Effector memory CD4-positive, alpha-beta T cell (primary cell): ENCODE data around the gene FUBP3.

Source experiments
- DNase-seq, 3 donors: peaks; one replicate each; pipeline ENCODE4 v3.0.0-alpha.2; 2020
- H3K27ac ChIP-seq: 2 replicates; pipeline ENCODE4 v1.7.0; 2013; ENCODE audit warnings: mild to moderate bottlenecking, low read length, moderate library complexity; ENCODE audit not compliant: insufficient read depth, poor library complexity, severe bottlenecking
- H3K27me3 ChIP-seq: replicated peaks from 2 replicates; pipeline ENCODE4 v1.7.0; 2013; ENCODE audit warnings: mild to moderate bottlenecking, low read length; ENCODE audit not compliant: insufficient read depth, control insufficient read depth, poor library complexity, severe bottlenecking
- H3K36me3 ChIP-seq: 2 replicates; pipeline ENCODE4 v1.7.0; 2013; ENCODE audit warnings: mild to moderate bottlenecking, low read length, moderate library complexity; ENCODE audit not compliant: control insufficient read depth, insufficient read depth
- H3K4me1 ChIP-seq: 2 replicates; pipeline ENCODE4 v1.7.0; 2013; ENCODE audit warnings: low read length, mild to moderate bottlenecking; ENCODE audit not compliant: control insufficient read depth, insufficient read depth, poor library complexity, severe bottlenecking
- H3K4me3 ChIP-seq: 2 replicates; pipeline ENCODE4 v1.7.0; 2013; ENCODE audit warnings: low read length, low read depth, mild to moderate bottlenecking; ENCODE audit not compliant: insufficient read depth, poor library complexity, severe bottlenecking
- H3K9me3 ChIP-seq: 2 replicates; pipeline ENCODE4 v1.7.0; 2013; ENCODE audit warnings: mild to moderate bottlenecking, low read length, moderate library complexity; ENCODE audit not compliant: control insufficient read depth

FUBP3 gene

DNA sequence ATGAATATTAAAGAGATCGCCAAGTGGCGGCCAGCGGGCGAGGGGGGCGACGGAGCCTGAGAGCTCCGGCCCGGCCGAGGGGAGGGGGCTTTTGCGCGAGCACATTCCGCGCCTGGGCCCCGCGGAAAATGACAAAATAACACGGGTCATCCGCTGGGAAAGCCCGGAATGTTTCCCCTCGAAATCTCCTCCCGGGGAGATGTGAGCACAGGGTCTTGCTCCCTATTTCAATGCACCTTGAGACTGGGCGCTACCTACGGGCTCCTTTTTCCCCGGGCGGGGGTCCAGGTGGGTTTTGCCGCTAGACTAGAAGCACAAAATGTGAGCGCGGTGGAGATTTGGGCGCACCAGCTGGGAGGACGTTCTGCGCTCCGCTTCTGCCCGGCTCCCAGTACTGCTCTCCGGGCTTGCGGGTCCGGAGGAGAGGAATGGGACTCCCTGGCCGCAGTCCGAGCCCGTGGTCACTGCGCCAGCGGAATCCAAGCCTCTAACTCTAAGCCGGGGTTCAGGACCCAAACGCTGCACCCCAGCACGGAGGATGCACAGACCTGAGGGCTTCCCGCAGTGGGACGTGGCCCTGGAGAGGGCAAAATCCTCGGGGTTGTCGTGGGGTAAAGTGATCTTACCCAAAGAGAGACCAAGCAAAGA lies 82.2 kb downstream of the FUBP3 start:
- no peak overlapping the region for H3K4me3 ChIP-seq
- peaks cover 71% of the 10 kb centered on the region for H3K27me3 ChIP-seq
- peaks cover 63% of the 10 kb centered on the region for H3K4me1 ChIP-seq

DNA sequence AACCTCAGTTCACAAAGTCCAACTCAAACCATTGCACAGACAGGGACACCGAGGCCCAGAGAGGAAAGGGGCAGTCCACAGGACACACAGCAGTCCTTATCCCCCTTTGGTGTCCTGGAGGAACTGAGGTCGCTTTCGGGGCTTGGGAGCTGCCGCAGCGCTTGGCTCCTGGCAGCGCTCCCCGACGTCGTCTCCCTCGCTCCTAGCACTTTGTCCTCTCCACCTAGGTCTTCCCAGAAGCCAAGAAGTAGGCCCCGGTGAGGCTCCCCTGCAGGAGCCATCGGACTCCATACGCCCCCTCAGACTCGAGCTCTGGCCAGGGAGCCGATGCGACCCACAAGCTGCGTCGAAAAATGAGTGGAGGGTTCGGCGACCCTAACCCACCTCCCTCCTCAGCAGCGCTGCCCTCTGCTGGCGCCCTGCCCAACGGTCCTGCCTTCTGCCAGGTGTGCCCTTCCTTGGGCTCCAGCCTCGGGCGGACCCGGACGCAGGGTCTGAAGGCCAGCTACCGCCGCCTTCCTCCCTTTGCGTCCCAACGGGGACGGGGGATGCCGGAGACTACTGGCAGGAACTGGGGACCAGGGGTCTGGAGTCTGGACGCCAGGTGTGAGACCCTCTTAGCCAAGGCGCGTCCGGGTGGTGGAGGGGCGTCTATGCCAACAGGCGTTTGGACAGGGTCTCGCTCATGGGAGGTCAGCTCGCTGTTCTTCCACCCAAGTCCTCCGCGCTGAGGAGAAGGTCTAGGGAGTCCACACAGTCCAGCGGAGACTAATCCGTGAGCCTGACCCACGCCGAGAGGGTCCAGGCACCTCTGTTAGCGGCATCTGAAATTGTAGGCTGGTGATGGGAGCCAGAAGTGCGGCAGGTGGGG lies 83.0 kb downstream of the FUBP3 start:
- H3K27ac ChIP-seq = no peak overlapping the region
- H3K27me3 ChIP-seq = peaks cover 79% of the 10 kb centered on the region
- H3K4me1 ChIP-seq = peaks cover 64% of the 10 kb centered on the region
- no peaks in the 10 kb centered on the region for H3K36me3 ChIP-seq
- H3K9me3 ChIP-seq = no peaks in the 10 kb centered on the region
- H3K4me3 ChIP-seq = peak overlapping the region; percentile 39
- no peak for DNase-seq

More for the DNA sequence above, 82.2 kb downstream of the FUBP3 start:
- H3K9me3 ChIP-seq = no peaks in the 10 kb centered on the region
- DNase-seq = no peak
- no peak overlapping the region for H3K27ac ChIP-seq
- no peaks in the 10 kb centered on the region for H3K36me3 ChIP-seq

DNA sequence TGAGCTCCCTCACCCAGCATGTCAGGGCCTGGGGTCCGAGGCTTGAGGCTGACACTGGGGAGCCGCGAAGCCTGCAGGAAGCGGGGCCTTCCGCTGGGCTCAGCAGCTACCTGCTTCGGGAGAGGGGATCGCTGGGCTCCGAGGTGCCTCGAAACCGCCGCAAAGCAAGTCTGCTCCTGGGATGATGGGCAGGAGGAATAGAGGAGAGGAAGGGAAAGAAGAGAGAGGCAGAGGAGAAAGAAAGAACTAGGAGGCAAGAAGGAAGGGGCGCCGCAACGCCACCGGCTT lies 83.5 kb downstream of the FUBP3 start:
- Histone ChIP-seq H3K27ac (no peak overlapping the region), H3K4me3 (peak overlapping the region; percentile 39), H3K27me3 (peaks cover 83% of the 10 kb centered on the region), H3K9me3 (no peaks in the 10 kb centered on the region), H3K4me1 (peaks cover 64% of the 10 kb centered on the region), H3K36me3 (no peaks in the 10 kb centered on the region)
- no peak for DNase-seq

DNA sequence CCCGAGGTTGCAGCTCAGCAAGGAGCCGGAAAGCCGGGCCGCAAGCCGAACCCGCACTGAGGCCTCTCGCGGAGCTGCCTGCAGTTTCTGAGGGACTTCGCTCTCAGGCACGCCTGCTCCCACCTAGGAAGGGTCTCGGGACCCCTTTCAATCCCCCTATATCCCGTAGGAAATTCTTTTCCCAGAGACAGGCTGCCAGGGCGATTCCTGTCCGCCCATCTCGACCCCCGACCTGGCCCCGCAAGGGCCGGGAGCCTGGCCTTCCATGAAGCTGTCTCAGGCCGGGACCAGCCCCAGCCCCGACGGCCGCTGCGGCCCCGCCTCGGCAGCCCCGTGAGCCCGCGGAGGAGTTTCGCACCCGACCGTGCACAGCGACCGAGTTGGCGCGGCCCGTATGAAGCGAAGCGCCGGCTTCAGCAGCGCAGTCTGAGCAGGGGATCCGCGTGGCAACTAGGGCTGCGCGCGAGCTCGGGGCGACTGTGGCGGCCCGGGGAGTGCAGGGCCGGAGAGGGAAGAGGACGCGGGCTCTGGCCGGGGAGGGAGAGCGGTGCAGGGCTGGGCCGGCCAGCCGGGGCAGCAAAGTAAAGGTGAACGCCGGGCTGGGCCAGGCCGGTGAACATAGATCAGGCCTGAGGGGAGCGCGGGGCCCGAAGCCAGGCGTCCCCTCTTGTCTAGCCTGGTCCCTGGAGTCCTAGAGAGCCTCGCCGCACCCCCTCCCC lies 84.0 kb downstream of the FUBP3 start:
- Histone ChIP-seq H3K27me3 (peaks cover 78% of the 10 kb centered on the region), H3K4me1 (peaks cover 64% of the 10 kb centered on the region), H3K9me3 (no peaks in the 10 kb centered on the region), H3K27ac (no peak overlapping the region), H3K4me3 (peak overlapping the region; percentile 39), H3K36me3 (no peaks in the 10 kb centered on the region)
- no peak for DNase-seq

DNA sequence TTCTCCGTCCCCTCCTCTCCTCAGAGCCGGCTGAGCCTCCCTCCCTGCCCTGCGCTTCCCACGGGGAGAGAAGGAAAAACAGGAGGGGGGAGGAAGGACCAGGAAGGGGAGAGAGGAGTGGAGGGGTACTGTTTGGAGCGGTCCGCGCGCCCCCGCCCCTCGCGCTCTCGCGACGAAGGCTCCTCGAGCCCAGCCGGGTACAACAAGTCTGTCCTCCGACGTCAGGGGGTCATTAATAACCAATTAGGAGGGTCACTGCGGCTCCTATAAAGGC lies 84.5 kb downstream of the FUBP3 start:
- Histone ChIP-seq H3K4me3 (peak overlapping the region; percentile 39), H3K27ac (no peak overlapping the region), H3K9me3 (no peaks in the 10 kb centered on the region), H3K36me3 (no peaks in the 10 kb centered on the region), H3K4me1 (peaks cover 64% of the 10 kb centered on the region), H3K27me3 (peaks cover 73% of the 10 kb centered on the region)
- DNase-seq = no peak

DNA sequence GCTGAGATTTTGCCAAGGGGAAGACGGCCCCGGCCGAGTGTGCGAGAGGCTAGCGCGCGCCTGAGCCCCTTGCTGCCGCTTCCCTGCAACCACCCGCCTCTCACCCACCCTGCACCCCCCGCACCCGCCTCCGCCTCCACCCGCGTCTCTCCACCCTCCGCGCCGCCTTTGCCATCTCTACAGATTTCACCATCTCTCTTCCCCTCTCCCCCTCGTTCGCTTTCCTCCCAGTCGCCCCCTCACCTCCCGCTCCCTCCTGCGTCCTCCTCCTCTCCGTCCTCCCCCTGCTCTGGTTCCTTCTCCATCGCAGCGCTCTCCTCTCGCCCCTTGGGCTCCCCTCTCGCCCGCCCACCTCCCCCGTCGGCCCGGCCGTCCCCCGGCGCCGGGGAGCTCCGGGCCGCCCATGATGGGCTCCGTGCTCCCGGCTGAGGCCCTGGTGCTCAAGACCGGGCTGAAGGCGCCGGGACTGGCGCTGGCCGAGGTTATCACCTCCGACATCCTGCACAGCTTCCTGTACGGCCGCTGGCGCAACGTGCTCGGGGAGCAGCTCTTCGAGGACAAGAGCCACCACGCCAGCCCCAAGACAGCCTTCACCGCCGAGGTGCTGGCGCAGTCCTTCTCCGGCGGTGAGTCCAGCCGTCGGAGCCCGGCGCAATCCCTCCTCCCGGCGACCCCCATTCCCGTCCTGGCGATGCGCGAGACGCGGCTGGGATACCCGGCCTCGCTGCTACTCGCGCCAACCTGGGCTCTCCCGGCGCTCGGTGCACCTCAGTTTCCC lies 85.1 kb downstream of the FUBP3 start, which contains the start of gene PRDM12:
TSS of gene PRDM12 (plus strand) at position 344 of the 778 bp plus-strand sequence. CDS start at position 404, 60 bp downstream.
- H3K27ac ChIP-seq = no peak within 1 kb of the TSS
- no peaks in the 10 kb centered on the region for H3K36me3 ChIP-seq
- peaks cover 67% of the 10 kb centered on the region for H3K27me3 ChIP-seq
- no peaks in the 10 kb centered on the region for H3K9me3 ChIP-seq
- peak within 1 kb of the TSS; percentile 39 for H3K4me3 ChIP-seq
- H3K4me1 ChIP-seq = peaks cover 64% of the 10 kb centered on the region
- no peak for DNase-seq

DNA sequence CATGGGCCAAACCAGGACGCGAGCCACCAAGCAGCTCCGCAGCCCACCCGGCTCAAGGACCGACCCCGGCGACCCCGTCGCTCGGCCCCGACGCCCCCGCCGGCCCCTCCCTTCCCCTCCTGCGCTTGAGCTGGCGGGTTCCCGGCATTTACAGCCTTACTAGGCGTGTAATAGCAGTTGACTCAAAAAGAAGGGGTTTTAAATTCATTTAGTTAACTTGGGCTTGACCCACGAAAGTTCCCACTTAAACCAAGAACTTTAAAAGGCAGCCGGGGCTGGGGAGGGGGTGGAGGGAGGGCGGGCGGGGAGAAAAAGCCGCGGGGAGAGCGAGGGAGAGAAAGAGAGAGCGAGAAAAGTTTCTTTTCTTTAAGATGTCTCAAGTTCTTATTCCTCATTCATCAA lies 85.7 kb downstream of the FUBP3 start:
- Histone ChIP-seq H3K27me3 (peaks cover 62% of the 10 kb centered on the region), H3K27ac (no peak overlapping the region), H3K4me3 (no peak overlapping the region), H3K36me3 (no peaks in the 10 kb centered on the region), H3K4me1 (peaks cover 61% of the 10 kb centered on the region), H3K9me3 (no peaks in the 10 kb centered on the region)
- no peak for DNase-seq

DNA sequence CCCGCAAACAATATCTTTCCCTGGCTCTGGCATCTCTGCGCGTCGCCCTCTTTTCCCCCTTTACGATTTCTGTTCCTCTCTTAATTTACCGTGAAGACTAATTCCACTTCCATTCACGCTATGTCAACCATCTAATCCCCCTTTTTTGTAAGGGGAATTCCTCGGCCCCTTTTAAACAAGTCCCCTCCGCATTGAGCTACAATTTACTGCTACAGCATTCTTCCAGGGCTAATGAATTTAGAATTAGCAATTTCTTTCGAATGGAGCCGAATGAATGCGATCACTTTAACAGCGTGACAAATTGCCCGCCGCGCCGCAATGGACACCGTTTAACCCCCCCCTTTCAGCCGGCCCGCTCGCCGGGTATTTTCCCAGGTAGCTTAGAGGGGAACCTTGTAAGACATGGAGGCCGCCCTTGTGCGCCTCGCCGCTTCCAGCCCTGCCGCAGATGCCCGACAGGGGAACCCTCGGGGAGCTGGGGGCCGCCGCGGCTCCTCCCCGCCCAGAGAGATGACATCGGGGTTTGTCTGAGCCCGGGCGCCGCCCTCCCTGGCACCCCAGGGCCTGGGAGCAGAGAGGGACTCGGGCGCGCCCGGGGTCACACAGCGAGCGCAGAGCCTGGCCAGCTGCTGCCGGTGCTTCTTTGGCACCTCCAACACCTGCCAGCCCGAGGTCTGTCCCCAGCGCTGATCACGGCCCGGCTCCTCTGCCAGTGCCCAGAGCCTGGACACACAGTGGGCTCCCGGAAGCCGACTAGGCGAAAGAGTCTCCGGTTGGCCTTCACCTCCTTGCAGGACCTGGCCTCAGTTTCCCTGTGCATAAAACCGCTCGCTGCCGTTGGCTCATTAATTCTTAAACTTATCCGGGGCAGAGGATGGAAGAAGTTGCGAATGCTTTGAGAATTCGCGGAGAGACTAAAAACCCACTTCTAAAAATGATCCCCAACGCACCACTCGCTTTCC lies 86.3 kb downstream of the FUBP3 start:
- no peak overlapping the region for H3K27ac ChIP-seq
- H3K9me3 ChIP-seq = no peaks in the 10 kb centered on the region
- no peak overlapping the region for H3K4me3 ChIP-seq
- peaks cover 59% of the 10 kb centered on the region for H3K27me3 ChIP-seq
- H3K36me3 ChIP-seq = no peaks in the 10 kb centered on the region
- H3K4me1 ChIP-seq = peaks cover 56% of the 10 kb centered on the region
- DNase-seq = no peak
